ENCODE results near the gene MBIP.

The MBIP gene

DNA sequence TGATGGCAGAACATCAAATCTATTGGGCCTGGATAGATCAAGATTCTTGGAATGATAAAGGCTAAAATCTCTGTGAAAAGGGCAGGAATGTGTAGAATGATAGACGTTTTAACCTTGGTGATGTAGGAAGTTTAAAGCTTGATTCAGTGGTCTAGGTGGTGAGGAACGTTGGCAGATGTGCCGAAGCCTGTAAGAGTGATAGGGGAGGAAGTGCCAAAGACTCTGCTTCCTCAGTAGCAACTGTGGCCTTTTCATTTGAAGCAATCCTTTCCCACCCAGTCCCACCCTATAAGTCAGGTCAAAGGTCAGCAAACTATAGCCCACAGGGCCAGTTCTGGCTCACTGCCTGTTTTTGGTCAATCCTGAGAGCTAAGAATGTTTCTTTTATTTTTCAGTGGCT is 62.2 kb downstream of the MBIP start:
- DNase-seq = no peak

DNA sequence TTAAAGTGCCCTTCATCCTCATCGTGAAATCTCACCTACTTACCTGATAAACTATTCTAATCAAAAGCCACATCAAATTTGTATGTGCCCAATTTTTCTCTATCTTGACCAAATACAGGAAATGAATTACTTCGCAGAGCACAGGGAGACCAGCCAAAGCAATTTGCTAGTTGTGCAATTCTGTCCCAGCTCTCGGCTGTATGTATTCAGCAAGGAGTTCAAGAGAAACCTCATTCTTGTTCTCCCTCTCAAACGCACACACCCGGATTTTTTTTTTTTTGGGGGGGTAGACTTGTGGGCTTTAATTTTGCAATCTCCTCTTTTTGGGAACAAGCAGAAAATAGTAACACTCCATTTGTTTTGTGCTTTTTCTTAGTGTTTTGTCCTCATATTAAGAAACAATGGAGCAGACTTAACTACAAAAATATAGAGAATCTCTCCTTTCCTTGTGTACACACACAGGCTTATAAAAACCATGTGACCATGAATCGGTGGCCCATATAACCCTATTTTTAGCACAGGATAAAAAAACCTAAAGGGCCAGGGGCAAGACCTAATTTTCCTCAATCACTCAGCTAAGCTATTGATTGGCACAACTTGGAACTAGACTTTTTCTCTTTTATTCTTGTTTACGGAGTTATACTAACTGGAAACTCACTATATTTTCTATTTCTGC is 64.2 kb downstream of the MBIP start:
- no peak for DNase-seq

DNA sequence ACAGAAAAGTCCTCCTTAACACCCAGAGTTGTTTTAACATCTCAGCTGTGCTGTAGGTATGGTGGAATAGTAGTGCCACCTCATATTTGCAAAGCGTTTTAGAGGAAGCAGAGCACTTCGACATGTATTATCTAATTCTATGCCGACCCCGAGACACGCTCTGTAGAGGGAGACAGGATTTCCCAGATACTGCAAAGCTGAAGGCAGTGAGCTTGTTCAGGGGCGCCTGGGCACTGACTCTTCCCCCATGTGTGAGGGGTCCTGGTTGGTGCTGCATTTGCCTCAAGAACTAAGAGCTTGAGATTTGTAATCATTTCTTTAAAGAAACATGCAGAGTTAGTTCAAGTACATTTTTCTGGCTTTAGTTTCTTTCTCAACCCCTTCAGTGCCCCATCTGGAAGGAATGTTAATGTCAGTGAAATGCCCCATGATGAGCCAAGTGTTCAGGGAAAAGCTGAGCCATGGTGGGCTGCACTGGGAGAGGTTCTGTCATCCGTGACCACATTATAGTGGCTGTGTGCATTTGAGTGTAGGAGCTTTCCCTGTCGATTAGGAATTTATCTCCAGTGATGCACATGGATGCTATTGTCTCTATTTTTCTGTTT is 66.3 kb downstream of the MBIP start:
- no peak for DNase-seq
